Right lobe of liver (tissue), 6 donors: Measurements from ENCODE around the gene HRK. TPM values are rescaled to one million over a fixed set of nuclear protein-coding genes. Genes with fewer than 3 reads are reported as not detected.

ENCODE experiments used
- ATAC-seq, 4 donors: fragments of 200-7000 bp; cut with Tn5 transposase; one replicate each; pipeline ENCODE4 v1.9.1; 2020; ENCODE audit warnings: mild to moderate bottlenecking in 4 of 4, moderate library complexity in 4 of 4
- DNase-seq, 3 donors: peaks; one replicate each; pipeline ENCODE4 v3.0.0-alpha.2; 2020
- H3K27ac ChIP-seq, 3 donors: fragments of 200-600 bp; one replicate each; pipeline ENCODE4 v1.8.0; 2022
- H3K27me3 ChIP-seq, 2 donors: fragments of 200-600 bp; one replicate each; pipeline ENCODE4 v1.8.0; 2022
- H3K36me3 ChIP-seq, 4 donors: fragments of 200-600 bp; sonication (generic) in 1 of 4; one replicate each; pipeline versions ENCODE4 v1.5.1 to v1.8.0; 2017 to 2022; ENCODE audit warnings: control low read depth in 1 of 4
- H3K4me1 ChIP-seq, 4 donors: fragments of 200-600 bp; sonication (generic) in 1 of 4; one replicate each; pipeline versions ENCODE4 v1.5.1 to v1.8.0; 2017 to 2022; ENCODE audit warnings: control low read depth in 1 of 4
- H3K4me3 ChIP-seq, 3 donors: fragments of 200-600 bp; one replicate each; pipeline ENCODE4 v1.8.0; 2022
- H3K9me3 ChIP-seq, 4 donors: fragments of 200-600 bp; sonication (generic) in 1 of 4; one replicate each; pipeline versions ENCODE4 v1.5.1 to v1.8.0; 2017 to 2022; ENCODE audit warnings: control low read depth in 1 of 4
- CTCF ChIP-seq, 4 donors: fragments of 200-600 bp in 3 of 4; fragments of 450-650 bp in 1 of 4; IDR thresholded peaks; one replicate each; pipeline versions ENCODE4 v1.5.1 to v1.8.0; 2016 to 2022; ENCODE audit warnings: antibody characterized with exemption in 4 of 4, mild to moderate bottlenecking in 2 of 4
- POLR2A ChIP-seq: fragments of 450-650 bp; IDR thresholded peaks from one replicate; pipeline ENCODE4 v1.6.1; 2017; ENCODE audit warnings: antibody characterized with exemption, mild to moderate bottlenecking
- WGBS: methylation state at CpG from one replicate; pipeline ENCODE4 v1.1.6; 2018; ENCODE audit warnings: low coverage, low lambda C conversion rate; ENCODE audit not compliant: insufficient coverage; ENCODE audit errors: missing lambda C conversion rate; 5-methylcytosine and 5-hydroxymethylcytosine counted together
- intact Hi-C, 2 donors: fragments of 100-400 bp; cut with DNase I; formaldehyde crosslinking; loops; one replicate each; pipeline versions ENCODE4 v1.11.2 to v1.14.1; 2022
- total RNA-seq, 6 experiments: library from RNA; depleted of rRNA in 2 of 6; stranded (reverse); fragments of >200 nt in 2 of 6; fragmentation: NEBNext Ultra II Directional in 3 of 6; extraction: Animal tissue kit (Norgen Biotek cat#: 25700) in 3 of 6; gene quantifications; one replicate each; pipeline versions ENCODE4 v1.1.0 to v1.2.4, GENCODE V29; 2016 to 2023
- donor health status: DM: no; HTN: yes; CAD: no.
- donor health status: DM: no; HTN: no; CAD: no.
- donor health status: DM: no; HTN: no; CAD: no.
- donor health status: DM: no; HTN: yes; CAD: no.
- donor health status: DM: no; HTN: yes; CAD: no.

HRK gene
- total RNA-seq, 6 experiments from 2014 or later: not detected

GRCh38 chr12:116833474-116833873 lies 47.8 kb downstream of the HRK start:
- WGBS: no CpG with 5 or more reads among the region's 10 CpGs
- no peaks in the 10 kb centered on the region for H3K9me3 ChIP-seq
- H3K27ac ChIP-seq: no peak overlapping the region
- H3K27me3 ChIP-seq: no peaks in the 10 kb centered on the region
- TF ChIP-seq POLR2A: no peak
- no peak for TF ChIP-seq CTCF (IDR thresholded peaks at IDR 0.05)
- DNase-seq (no peak), ATAC-seq (no peak)
- H3K4me3 ChIP-seq: no peak overlapping the region
- intact Hi-C loops: no loop called here
- no peaks in the 10 kb centered on the region for H3K4me1 ChIP-seq
- H3K36me3 ChIP-seq: no peaks in the 10 kb centered on the region

GRCh38 chr12:116832353-116832752 lies 48.9 kb downstream of the HRK start:
- DNase-seq (no peak), ATAC-seq (no peak)
- Histone ChIP-seq H3K4me3 (no peak overlapping the region), H3K9me3 (no peaks in the 10 kb centered on the region), H3K27me3 (no peaks in the 10 kb centered on the region), H3K27ac (no peak overlapping the region), H3K4me1 (no peaks in the 10 kb centered on the region), H3K36me3 (no peaks in the 10 kb centered on the region)
- 83% methylated on average over 6 of the region's 6 CpGs for WGBS
- intact Hi-C loops: no loop called here
- no peak for TF ChIP-seq CTCF (IDR thresholded peaks at IDR 0.05)

GRCh38 chr12:116827432-116827831 lies 53.8 kb downstream of the HRK start:
- 64% methylated on average over 4 of the region's 4 CpGs for WGBS
- no peak for ATAC-seq
- Histone ChIP-seq H3K4me3 (no peak overlapping the region), H3K9me3 (no peaks in the 10 kb centered on the region), H3K4me1 (no peaks in the 10 kb centered on the region), H3K27ac (no peak overlapping the region), H3K36me3 (no peaks in the 10 kb centered on the region), H3K27me3 (no peaks in the 10 kb centered on the region)
- DNase-seq: no peak
- TF ChIP-seq POLR2A: no peak
- no peak for TF ChIP-seq CTCF (IDR thresholded peaks at IDR 0.05)
- intact Hi-C loops: no loop called here

- WGBS: 58% methylated on average over 4 of the region's 8 CpGs
- no peak for ATAC-seq
- intact Hi-C loops: no loop called here
- Histone ChIP-seq H3K36me3 (no peaks in the 10 kb centered on the region), H3K27me3 (no peaks in the 10 kb centered on the region), H3K27ac (no peak overlapping the region), H3K4me3 (no peak overlapping the region), H3K9me3 (no peaks in the 10 kb centered on the region), H3K4me1 (peaks cover 0 to 6% (median 2%) of the 10 kb centered on the region in 4 donors)
- TF ChIP-seq POLR2A: no peak
- no peak for TF ChIP-seq CTCF (IDR thresholded peaks at IDR 0.05)
- DNase-seq: no peak
Measured at GRCh38 chr12:116821291-116821690, 60.0 kb downstream of the HRK start.

- 85% methylated on average over 9 of the region's 10 CpGs for WGBS
- ATAC-seq (no peak), DNase-seq (no peak)
- Histone ChIP-seq H3K36me3 (no peaks in the 10 kb centered on the region), H3K4me1 (peaks cover 0 to 6% (median 2%) of the 10 kb centered on the region in 4 donors), H3K4me3 (no peak overlapping the region), H3K27ac (no peak overlapping the region), H3K27me3 (no peaks in the 10 kb centered on the region), H3K9me3 (no peaks in the 10 kb centered on the region)
- intact Hi-C loops: no loop called here
- TF ChIP-seq CTCF (IDR thresholded peaks at IDR 0.05) (no peak), POLR2A (no peak)
Measured at GRCh38 chr12:116820064-116820656, 61.1 kb downstream of the HRK start.
